HepG2 (cell line): Measurements from ENCODE around the gene LDLRAP1. TPM values are rescaled to one million over a fixed set of nuclear protein-coding genes. Genes with fewer than 3 reads are reported as not detected.
A peak's percentile ranks its signal among the peaks of the same experiment; 100 is the strongest.

ENCODE experiments used
- CC2D1A ChIP-seq: sonication (generic); formaldehyde crosslinking; IDR thresholded peaks from 2 replicates; pipeline ENCODE4 v1.8.1; 2023; ENCODE audit warnings: mild to moderate bottlenecking, missing genetic modification reagents
- NFAT5 ChIP-seq: sonication (generic); formaldehyde crosslinking; IDR thresholded peaks from 2 replicates; pipeline ENCODE4 v1.4.0; 2020; ENCODE audit warnings: missing genetic modification reagents
- PAXIP1 ChIP-seq: sonication (generic); formaldehyde crosslinking; conservative IDR thresholded peaks from 2 replicates; pipeline ENCODE4 v1.4.0; 2020; ENCODE audit warnings: mild to moderate bottlenecking, missing genetic modification reagents, moderate library complexity
- SRSF4 ChIP-seq: fragments of 200-400 bp; formaldehyde crosslinking; IDR thresholded peaks from one replicate; pipeline ENCODE4 v1.6.1; 2018; ENCODE audit warnings: mild to moderate bottlenecking, low read depth, low read length, moderate library complexity; ENCODE audit not compliant: poor library complexity, severe bottlenecking
- ZMYM4 ChIP-seq: sonication (generic); formaldehyde crosslinking; IDR thresholded peaks from 2 replicates; pipeline ENCODE4 v1.8.1; 2023; ENCODE audit warnings: mild to moderate bottlenecking, missing genetic modification reagents
- ZNF407 ChIP-seq: sonication (generic); formaldehyde crosslinking; IDR thresholded peaks from one replicate; pipeline ENCODE4 v1.5.1; 2020; ENCODE audit warnings: mild to moderate bottlenecking, missing genetic modification reagents; ENCODE audit errors: not compliant biosample characterization
- ZNF766 ChIP-seq: sonication (generic); formaldehyde crosslinking; IDR thresholded peaks from 2 replicates; pipeline ENCODE4 v1.5.0; 2020; ENCODE audit warnings: missing genetic modification reagents, borderline replicate concordance
- polyA plus RNA-seq, 8 experiments: library from polyadenylated mRNA; depleted of rRNA in 3 of 8; stranded (reverse) in 7 of 8; unstranded in 1 of 8; fragments of >200 nt; fragmentation: Illumina TruSeq in 4 of 8; extraction: Trizol in 4 of 8; gene quantifications; 2 replicates each; pipeline versions ENCODE4 v1.2.1 to v1.2.3, GENCODE V29; 2011 to 2016; ENCODE audit warnings: low read depth in 4 of 8, missing spikeins in 1 of 8, mixed read lengths in 1 of 8; ENCODE audit not compliant: insufficient read depth in 1 of 8
- total RNA-seq, 5 experiments: library from RNA; depleted of rRNA; stranded (reverse); fragments of >200 nt; fragmentation: Illumina TruSeq; extraction: Trizol; gene quantifications; 2 replicates each; pipeline ENCODE4 v1.2.3, GENCODE V29; 2016; ENCODE audit warnings: low read depth in 1 of 5

The LDLRAP1 gene
- total and polyA plus RNA-seq, 2 of the 13 experiments (the other 11 are each of a cell fraction or from before 2014, with no cell fraction given) = 7.2 to 12.1 TPM

GRCh38 chr1:25541425-25541824 lies 2.0 kb upstream of the LDLRAP1 start (continued):
- TF ChIP-seq PAXIP1 (CRISPR knock-in tag) (peak; percentile 42), ZMYM4 (CRISPR knock-in tag) (no peak), ZNF407 (CRISPR knock-in tag) (no peak), ZNF766 (CRISPR knock-in tag) (no peak), SRSF4 (no peak), CC2D1A (CRISPR knock-in tag) (no peak), NFAT5 (no peak)
